ENCODE results near the gene CARD10. TPM values are rescaled to one million over a fixed set of nuclear protein-coding genes. Genes with fewer than 3 reads are reported as not detected.
A peak's percentile ranks its signal among the peaks of the same experiment; 100 is the strongest.

The CARD10 gene
- total and polyA plus RNA-seq, 2 of the 13 experiments (the other 11 are each of a cell fraction or from before 2014, with no cell fraction given), result 35.2 to 55.8 TPM

DNA sequence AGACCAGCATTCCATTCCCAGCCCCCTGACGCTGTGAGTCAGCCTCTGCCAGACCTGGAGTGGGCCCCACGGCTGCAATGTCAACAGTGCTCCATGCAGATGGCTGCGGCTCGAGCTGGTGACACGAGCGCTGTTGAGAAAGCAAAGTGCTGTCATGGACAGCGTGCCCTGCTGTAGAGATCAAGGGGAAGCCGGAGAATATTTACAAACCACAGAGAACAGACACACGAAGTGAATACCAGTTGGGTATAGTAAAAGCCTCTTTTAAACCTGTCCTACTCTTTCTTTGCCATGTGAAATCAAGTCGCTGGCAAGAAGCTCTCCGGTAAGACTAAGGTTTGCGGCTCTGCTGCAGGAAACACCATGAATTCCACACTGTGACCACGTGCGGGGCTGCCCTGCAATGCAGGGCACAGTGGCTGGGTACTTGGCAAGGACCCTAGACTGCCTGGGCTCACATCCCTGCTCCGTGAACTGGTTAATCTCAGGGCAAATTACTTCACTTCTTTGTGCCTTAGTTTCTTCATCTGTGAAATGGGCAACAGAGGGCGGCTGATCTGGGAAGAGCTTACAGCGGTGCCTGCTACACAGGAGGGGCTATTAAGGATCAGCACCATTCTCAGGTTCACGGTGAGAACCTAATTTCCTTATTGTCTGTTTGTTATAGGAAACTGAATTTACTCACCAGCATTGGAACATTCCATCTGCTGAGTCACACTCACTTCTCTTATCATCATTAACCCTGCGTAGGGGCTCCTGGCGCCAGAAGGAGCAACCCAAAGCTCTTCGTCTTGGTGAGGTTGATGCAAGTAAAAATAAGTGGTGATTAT is 64.1 kb downstream of the CARD10 start (continued):
- TF ChIP-seq ATF2 (CRISPR knock-in tag; IDR thresholded peaks at IDR 0.05) (no peak; the same call in 1 of the 2 replicates), ZNF574 (CRISPR knock-in tag; IDR thresholded peaks at IDR 0.05) (peak; percentile 29; the same call in 1 of the 2 replicates), RFX5 (IDR thresholded peaks at IDR 0.05; ENCODE audit: low read depth, low read length) (no peak), SMARCE1 (IDR thresholded peaks at IDR 0.05; ENCODE audit: borderline replicate concordance) (no peak), REPIN1 (CRISPR knock-in tag; IDR thresholded peaks at IDR 0.05; ENCODE audit: borderline replicate concordance, low read depth) (no peak), ZNF839 (CRISPR knock-in tag; IDR thresholded peaks at IDR 0.05; ENCODE audit: borderline replicate concordance) (no peak), JARID2 (CRISPR knock-in tag; IDR thresholded peaks at IDR 0.05; ENCODE audit: insufficient replicate concordance) (no peak), MTF1 (CRISPR knock-in tag; IDR thresholded peaks at IDR 0.05) (no peak), MIER3 (CRISPR knock-in tag; IDR thresholded peaks at IDR 0.05; ENCODE audit: borderline replicate concordance) (peak; percentile 66; the same call in 1 of the 2 replicates), IKZF1 (IDR thresholded peaks at IDR 0.05) (no peak), ZNF589 (CRISPR knock-in tag; conservative IDR thresholded peaks at IDR 0.05) (0 out of 2 replicates have a peak, but pooled peaks have one; percentile 6), ZNF678 (CRISPR knock-in tag; IDR thresholded peaks at IDR 0.05) (no peak), CEBPG (CRISPR knock-in tag; IDR thresholded peaks at IDR 0.05) (peak; percentile 52), NONO (IDR thresholded peaks at IDR 0.05) (no peak), NONO (CRISPR knock-in tag; conservative IDR thresholded peaks at IDR 0.05) (0 out of 2 replicates have a peak, but pooled peaks have one; percentile 30), MAFF (IDR thresholded peaks at IDR 0.05; ENCODE audit: low read depth, low read length) (no peak)
- TF ChIP-seq, protein P1, sequence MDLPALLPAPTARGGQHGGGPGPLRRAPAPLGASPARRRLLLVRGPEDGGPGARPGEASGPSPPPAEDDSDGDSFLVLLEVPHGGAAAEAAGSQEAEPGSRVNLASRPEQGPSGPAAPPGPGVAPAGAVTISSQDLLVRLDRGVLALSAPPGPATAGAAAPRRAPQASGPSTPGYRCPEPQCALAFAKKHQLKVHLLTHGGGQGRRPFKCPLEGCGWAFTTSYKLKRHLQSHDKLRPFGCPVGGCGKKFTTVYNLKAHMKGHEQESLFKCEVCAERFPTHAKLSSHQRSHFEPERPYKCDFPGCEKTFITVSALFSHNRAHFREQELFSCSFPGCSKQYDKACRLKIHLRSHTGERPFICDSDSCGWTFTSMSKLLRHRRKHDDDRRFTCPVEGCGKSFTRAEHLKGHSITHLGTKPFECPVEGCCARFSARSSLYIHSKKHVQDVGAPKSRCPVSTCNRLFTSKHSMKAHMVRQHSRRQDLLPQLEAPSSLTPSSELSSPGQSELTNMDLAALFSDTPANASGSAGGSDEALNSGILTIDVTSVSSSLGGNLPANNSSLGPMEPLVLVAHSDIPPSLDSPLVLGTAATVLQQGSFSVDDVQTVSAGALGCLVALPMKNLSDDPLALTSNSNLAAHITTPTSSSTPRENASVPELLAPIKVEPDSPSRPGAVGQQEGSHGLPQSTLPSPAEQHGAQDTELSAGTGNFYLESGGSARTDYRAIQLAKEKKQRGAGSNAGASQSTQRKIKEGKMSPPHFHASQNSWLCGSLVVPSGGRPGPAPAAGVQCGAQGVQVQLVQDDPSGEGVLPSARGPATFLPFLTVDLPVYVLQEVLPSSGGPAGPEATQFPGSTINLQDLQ (CRISPR knock-in tag; IDR thresholded peaks at IDR 0.05), result no peak
- TF ChIP-seq, protein P2, sequence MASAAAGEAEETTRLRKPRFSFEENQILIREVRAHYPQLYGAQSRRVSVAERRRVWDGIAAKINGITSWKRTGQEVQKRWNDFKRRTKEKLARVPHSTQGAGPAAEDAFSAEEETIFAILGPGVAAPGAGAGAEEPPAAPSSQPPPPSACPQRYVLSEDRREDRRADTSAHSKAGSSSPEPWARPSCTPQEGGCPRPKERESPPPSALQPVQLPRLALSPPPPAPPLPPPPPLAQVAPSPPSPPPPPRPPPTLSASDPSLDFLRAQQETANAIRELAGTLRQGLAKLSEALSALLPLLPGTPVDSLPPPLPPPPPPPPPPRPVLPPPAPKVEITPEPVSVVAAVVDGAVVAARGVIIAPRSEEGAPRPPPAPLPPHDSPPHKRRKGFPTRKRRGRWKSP (CRISPR knock-in tag; IDR thresholded peaks at IDR 0.05), result no peak
- TF ChIP-seq, protein P3, sequence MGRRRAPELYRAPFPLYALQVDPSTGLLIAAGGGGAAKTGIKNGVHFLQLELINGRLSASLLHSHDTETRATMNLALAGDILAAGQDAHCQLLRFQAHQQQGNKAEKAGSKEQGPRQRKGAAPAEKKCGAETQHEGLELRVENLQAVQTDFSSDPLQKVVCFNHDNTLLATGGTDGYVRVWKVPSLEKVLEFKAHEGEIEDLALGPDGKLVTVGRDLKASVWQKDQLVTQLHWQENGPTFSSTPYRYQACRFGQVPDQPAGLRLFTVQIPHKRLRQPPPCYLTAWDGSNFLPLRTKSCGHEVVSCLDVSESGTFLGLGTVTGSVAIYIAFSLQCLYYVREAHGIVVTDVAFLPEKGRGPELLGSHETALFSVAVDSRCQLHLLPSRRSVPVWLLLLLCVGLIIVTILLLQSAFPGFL (CRISPR knock-in tag; IDR thresholded peaks at IDR 0.05), result no peak
- TF ChIP-seq, protein P4, sequence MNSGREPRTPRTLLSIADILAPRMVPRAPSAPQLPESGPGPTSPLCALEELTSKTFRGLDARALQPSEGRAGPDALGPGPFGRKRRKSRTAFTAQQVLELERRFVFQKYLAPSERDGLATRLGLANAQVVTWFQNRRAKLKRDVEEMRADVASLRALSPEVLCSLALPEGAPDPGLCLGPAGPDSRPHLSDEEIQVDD (CRISPR knock-in tag; IDR thresholded peaks at IDR 0.05; ENCODE audit: borderline replicate concordance), result no peak

Data from HepG2 (cell line).